Measurements from ENCODE around the gene SLC8A1. TPM values are rescaled to one million over a fixed set of nuclear protein-coding genes. Genes with fewer than 3 reads are reported as not detected.

SLC8A1 gene
- total RNA-seq, 3 donors from 2014 or later, result 8.2 to 14.2 (median 12.2) TPM

- DNase-seq (ENCODE audit: low spot score in 2 of 2), result no peak
Observed at GRCh38 chr2:40344364-40344763, 107.5 kb downstream of the SLC8A1 start.

GRCh38 chr2:40343902-40344301 is 108.0 kb downstream of the SLC8A1 start:
- Histone ChIP-seq H3K4me3 (no peak overlapping the region), H3K4me1 (no peaks in the 10 kb centered on the region), H3K36me3 (no peaks in the 10 kb centered on the region), H3K27me3 (no peaks in the 10 kb centered on the region), H3K27ac (no peak overlapping the region), H3K9me3 (no peaks in the 10 kb centered on the region)
- intact Hi-C loops (cut with DNase I; ENCODE audit: low total_unique reads), result no loop called here
- no peak for DNase-seq (ENCODE audit: low spot score in 2 of 2)
- TF ChIP-seq POLR2A (IDR thresholded peaks at IDR 0.05) (no peak), CTCF (IDR thresholded peaks at IDR 0.05) (no peak), POLR2AphosphoS5 (IDR thresholded peaks at IDR 0.05) (no peak)

More at GRCh38 chr2:40344364-40344763, 107.5 kb downstream of the SLC8A1 start:
- no peaks in the 10 kb centered on the region for H3K9me3 ChIP-seq
- intact Hi-C loops (cut with DNase I; ENCODE audit: low total_unique reads), result no loop called here
- no peaks in the 10 kb centered on the region for H3K4me1 ChIP-seq
- TF ChIP-seq POLR2A (IDR thresholded peaks at IDR 0.05) (no peak), POLR2AphosphoS5 (IDR thresholded peaks at IDR 0.05) (no peak), CTCF (IDR thresholded peaks at IDR 0.05) (no peak)
- H3K36me3 ChIP-seq, result no peaks in the 10 kb centered on the region
- no peaks in the 10 kb centered on the region for H3K27me3 ChIP-seq
- no peak overlapping the region for H3K4me3 ChIP-seq
- H3K27ac ChIP-seq, result no peak overlapping the region

GRCh38 chr2:40341198-40341597 is 110.7 kb downstream of the SLC8A1 start:
- Histone ChIP-seq H3K4me3 (no peak overlapping the region), H3K27me3 (no peaks in the 10 kb centered on the region), H3K4me1 (no peaks in the 10 kb centered on the region), H3K36me3 (no peaks in the 10 kb centered on the region), H3K27ac (no peak overlapping the region), H3K9me3 (no peaks in the 10 kb centered on the region)
- DNase-seq (ENCODE audit: low spot score in 2 of 2), result no peak
- intact Hi-C loops (cut with DNase I; ENCODE audit: low total_unique reads), result no loop called here
- no peak for TF ChIP-seq POLR2A (IDR thresholded peaks at IDR 0.05)
- no peak for TF ChIP-seq CTCF (IDR thresholded peaks at IDR 0.05)
- TF ChIP-seq POLR2AphosphoS5 (IDR thresholded peaks at IDR 0.05), result no peak

DNA sequence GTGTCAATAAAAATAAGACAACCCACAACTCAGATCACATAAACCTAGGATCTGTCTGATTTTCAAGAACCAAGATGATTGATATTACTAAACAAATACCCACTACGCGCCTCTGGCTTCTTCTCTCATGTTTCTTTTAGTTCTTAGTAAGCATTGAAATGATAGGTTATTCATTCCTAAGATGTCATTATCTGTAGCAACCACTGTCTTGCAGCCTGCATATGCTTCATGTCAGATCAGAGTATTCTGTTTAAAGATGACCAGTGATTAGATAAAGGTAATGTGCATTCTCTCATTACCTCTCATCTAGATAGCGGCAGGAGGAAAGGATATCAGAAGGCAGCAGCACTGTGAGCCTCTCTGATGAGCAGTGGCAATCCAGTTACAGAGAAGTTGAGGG is 112.9 kb downstream of the SLC8A1 start:
- H3K4me3 ChIP-seq, result no peak overlapping the region
- no peaks in the 10 kb centered on the region for H3K4me1 ChIP-seq
- no peak for DNase-seq (ENCODE audit: low spot score in 2 of 2)
- no peaks in the 10 kb centered on the region for H3K27me3 ChIP-seq
- TF ChIP-seq POLR2A (IDR thresholded peaks at IDR 0.05) (no peak), POLR2AphosphoS5 (IDR thresholded peaks at IDR 0.05) (no peak), CTCF (IDR thresholded peaks at IDR 0.05) (no peak)
- H3K36me3 ChIP-seq, result no peaks in the 10 kb centered on the region
- H3K27ac ChIP-seq, result no peak overlapping the region
- H3K9me3 ChIP-seq, result no peaks in the 10 kb centered on the region
- intact Hi-C loops (cut with DNase I; ENCODE audit: low total_unique reads), result no loop called here

- Histone ChIP-seq H3K4me3 (no peak overlapping the region), H3K36me3 (no peaks in the 10 kb centered on the region), H3K27ac (no peak overlapping the region), H3K4me1 (no peaks in the 10 kb centered on the region), H3K27me3 (no peaks in the 10 kb centered on the region), H3K9me3 (no peaks in the 10 kb centered on the region)
- no peak for TF ChIP-seq POLR2AphosphoS5 (IDR thresholded peaks at IDR 0.05)
- no peak for TF ChIP-seq POLR2A (IDR thresholded peaks at IDR 0.05)
- no peak for TF ChIP-seq CTCF (IDR thresholded peaks at IDR 0.05)
- intact Hi-C loops (cut with DNase I; ENCODE audit: low total_unique reads), result no loop called here
- no peak for DNase-seq (ENCODE audit: low spot score in 2 of 2)
Observed at GRCh38 chr2:40332191-40332826, 119.6 kb downstream of the SLC8A1 start.

Data from breast epithelium (tissue), 4 donors.